ENCODE results near the gene CHST15. TPM values are rescaled to one million over a fixed set of nuclear protein-coding genes. Genes with fewer than 3 reads are reported as not detected.

The CHST15 gene
- total RNA-seq, 1 donor from 2014 or later, result 1.5 TPM

DNA sequence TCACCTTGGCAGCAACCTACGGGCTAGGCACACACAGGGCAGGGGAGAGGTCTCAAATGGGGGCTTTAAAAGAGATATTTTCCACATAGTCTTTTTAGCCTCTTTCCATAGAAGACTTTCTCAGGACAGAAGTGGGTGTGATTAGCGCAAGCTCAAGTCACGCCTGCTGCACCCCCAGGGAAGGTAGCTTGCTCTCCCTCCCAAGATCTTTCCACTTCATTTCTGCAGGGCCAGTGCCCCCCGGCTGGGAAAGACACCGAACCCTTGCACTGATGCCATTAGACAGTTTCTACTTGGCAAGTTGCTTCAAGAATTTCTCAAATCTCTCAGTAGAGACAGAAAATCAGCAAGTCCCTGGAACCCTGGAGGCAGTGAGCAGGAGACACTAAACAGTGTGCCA lies 19.4 kb downstream of the CHST15 start:
- H3K4me3 Mint-ChIP-seq, result no peak overlapping the region
- TF ChIP-seq, protein P1, sequence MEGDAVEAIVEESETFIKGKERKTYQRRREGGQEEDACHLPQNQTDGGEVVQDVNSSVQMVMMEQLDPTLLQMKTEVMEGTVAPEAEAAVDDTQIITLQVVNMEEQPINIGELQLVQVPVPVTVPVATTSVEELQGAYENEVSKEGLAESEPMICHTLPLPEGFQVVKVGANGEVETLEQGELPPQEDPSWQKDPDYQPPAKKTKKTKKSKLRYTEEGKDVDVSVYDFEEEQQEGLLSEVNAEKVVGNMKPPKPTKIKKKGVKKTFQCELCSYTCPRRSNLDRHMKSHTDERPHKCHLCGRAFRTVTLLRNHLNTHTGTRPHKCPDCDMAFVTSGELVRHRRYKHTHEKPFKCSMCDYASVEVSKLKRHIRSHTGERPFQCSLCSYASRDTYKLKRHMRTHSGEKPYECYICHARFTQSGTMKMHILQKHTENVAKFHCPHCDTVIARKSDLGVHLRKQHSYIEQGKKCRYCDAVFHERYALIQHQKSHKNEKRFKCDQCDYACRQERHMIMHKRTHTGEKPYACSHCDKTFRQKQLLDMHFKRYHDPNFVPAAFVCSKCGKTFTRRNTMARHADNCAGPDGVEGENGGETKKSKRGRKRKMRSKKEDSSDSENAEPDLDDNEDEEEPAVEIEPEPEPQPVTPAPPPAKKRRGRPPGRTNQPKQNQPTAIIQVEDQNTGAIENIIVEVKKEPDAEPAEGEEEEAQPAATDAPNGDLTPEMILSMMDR (conservative IDR thresholded peaks at IDR 0.05), result no peak
- H3K27me3 Mint-ChIP-seq (ENCODE audit: low read depth), result peaks cover 5% of the 10 kb centered on the region
- no peaks in the 10 kb centered on the region for H3K36me3 Mint-ChIP-seq (ENCODE audit: low read depth)
- no peak overlapping the region for H3K27ac Mint-ChIP-seq (ENCODE audit: unreplicated experiment)
- no peak for DNase-seq (ENCODE audit: low read depth, low spot score)
- H3K9me3 Mint-ChIP-seq, result no peaks in the 10 kb centered on the region
- H3K4me1 Mint-ChIP-seq, result peaks cover 53% of the 10 kb centered on the region

DNA sequence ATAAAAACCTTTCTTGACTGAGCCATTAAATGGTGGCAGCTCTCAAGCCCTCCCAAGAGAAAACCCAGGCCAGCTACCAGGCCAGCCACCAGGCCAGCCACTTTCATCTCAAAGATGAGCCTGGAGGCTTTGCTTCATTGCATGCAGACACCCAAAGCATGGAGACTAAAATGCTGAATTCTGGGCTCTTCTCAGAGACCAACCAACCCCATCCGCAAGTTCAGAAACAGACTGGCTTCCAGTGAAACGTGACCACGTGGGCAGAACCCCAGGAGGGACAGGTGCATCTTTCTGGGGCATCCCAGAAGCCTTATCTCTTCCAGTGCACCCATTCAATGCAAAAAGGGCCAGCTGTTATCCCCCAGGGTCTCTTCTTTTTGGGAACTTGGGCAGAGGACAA lies 20.9 kb downstream of the CHST15 start:
- Mint-ChIP-seq H3K4me1 (peaks cover 49% of the 10 kb centered on the region), H3K27me3 (ENCODE audit: low read depth) (peaks cover 5% of the 10 kb centered on the region), H3K4me3 (no peak overlapping the region), H3K27ac (ENCODE audit: unreplicated experiment) (no peak overlapping the region), H3K9me3 (no peaks in the 10 kb centered on the region), H3K36me3 (ENCODE audit: low read depth) (no peaks in the 10 kb centered on the region)
- TF ChIP-seq, protein P1 (conservative IDR thresholded peaks at IDR 0.05), result no peak
- no peak for DNase-seq (ENCODE audit: low read depth, low spot score)

DNA sequence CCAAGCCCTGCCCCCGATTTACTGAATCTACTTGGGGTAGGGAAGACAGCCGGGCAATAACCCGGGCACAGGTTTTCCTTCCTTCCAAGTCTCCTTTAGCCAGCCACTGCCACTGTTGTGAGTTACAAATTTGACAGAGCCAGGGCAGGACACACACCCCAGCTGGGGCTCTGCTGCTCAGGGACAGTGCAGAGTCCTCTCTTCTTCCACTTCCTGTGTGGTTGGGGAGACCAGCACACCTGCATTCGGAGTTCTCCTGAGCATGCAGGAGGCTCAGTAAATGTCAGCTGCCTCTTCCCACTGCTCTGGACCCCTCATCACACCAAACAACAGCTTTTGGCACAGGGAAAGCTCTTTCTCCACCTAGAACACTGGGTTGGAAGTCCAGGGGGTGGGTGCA lies 21.3 kb downstream of the CHST15 start:
- Mint-ChIP-seq H3K9me3 (no peaks in the 10 kb centered on the region), H3K27ac (ENCODE audit: unreplicated experiment) (no peak overlapping the region), H3K4me3 (no peak overlapping the region), H3K27me3 (ENCODE audit: low read depth) (peaks cover 7% of the 10 kb centered on the region), H3K36me3 (ENCODE audit: low read depth) (no peaks in the 10 kb centered on the region), H3K4me1 (peaks cover 45% of the 10 kb centered on the region)
- no peak for DNase-seq (ENCODE audit: low read depth, low spot score)
- TF ChIP-seq, protein P1 (conservative IDR thresholded peaks at IDR 0.05), result no peak

DNA sequence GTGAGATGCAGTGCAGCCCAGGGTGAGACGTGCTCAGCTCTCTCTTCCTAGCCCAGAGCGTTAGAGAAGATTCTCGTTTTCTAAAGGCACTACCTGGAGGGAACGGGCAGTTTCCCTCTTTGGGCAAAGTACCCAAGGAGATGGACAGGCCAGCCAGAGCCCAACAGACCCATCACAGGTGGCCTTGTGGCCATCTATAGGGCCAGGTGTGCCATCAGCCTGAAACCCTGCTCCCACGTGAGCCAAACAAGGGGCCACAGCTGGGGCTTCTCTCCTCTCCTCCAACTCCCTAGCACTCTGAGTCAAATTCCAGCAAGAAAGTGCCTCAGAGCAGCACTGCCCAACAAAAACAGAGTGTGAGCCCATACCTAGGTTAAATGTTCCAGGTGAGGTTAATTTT lies 22.3 kb downstream of the CHST15 start:
- no peak for DNase-seq (ENCODE audit: low read depth, low spot score)
- Mint-ChIP-seq H3K27me3 (ENCODE audit: low read depth) (peaks cover 16% of the 10 kb centered on the region), H3K9me3 (no peaks in the 10 kb centered on the region), H3K4me1 (peaks cover 49% of the 10 kb centered on the region), H3K4me3 (no peak overlapping the region), H3K36me3 (ENCODE audit: low read depth) (no peaks in the 10 kb centered on the region), H3K27ac (ENCODE audit: unreplicated experiment) (no peak overlapping the region)
- TF ChIP-seq, protein P1 (conservative IDR thresholded peaks at IDR 0.05), result no peak

DNA sequence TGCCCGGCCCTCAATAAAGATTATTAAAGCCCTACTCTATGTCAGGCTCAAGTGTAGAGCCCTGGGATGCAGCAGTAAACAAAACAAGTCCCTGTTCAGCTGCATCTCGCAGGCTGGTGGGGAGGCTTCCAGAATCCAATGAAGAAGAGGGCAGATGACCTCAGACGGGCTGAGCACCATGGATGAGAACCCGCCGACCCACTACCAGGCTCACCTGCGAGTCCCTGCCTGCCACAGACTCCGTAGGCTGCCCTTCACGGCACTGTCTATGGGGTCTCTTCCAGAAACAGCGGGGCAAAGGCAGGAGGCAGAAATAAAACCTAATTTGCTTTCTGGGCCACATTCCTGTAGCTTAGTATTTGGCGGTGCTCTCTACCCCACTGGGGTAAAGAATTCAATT lies 22.7 kb downstream of the CHST15 start:
- Mint-ChIP-seq H3K4me3 (no peak overlapping the region), H3K9me3 (no peaks in the 10 kb centered on the region), H3K27ac (ENCODE audit: unreplicated experiment) (no peak overlapping the region), H3K27me3 (ENCODE audit: low read depth) (peaks cover 21% of the 10 kb centered on the region), H3K36me3 (ENCODE audit: low read depth) (no peaks in the 10 kb centered on the region), H3K4me1 (peaks cover 49% of the 10 kb centered on the region)
- no peak for DNase-seq (ENCODE audit: low read depth, low spot score)
- TF ChIP-seq, protein P1 (conservative IDR thresholded peaks at IDR 0.05), result no peak
